HG03175 (cell line): ENCODE data around the gene ZNF774.
"Not testable (repeated sequence)": the region's sequence is repeated elsewhere in the genome, so short reads cannot be mapped to it uniquely, and the experiment has no call there.

Experiments used
- ATAC-seq: cut with Tn5 transposase; IDR thresholded peaks from one replicate; pipeline ENCODE4 v1.9.1; 2021; ENCODE audit warnings: mild to moderate bottlenecking, moderate library complexity; ENCODE audit not compliant: unreplicated experiment

ZNF774 gene

GRCh38 chr15:90344662-90345061 lies 7.4 kb upstream of the ZNF774 start:
- ATAC-seq, result no peak

DNA sequence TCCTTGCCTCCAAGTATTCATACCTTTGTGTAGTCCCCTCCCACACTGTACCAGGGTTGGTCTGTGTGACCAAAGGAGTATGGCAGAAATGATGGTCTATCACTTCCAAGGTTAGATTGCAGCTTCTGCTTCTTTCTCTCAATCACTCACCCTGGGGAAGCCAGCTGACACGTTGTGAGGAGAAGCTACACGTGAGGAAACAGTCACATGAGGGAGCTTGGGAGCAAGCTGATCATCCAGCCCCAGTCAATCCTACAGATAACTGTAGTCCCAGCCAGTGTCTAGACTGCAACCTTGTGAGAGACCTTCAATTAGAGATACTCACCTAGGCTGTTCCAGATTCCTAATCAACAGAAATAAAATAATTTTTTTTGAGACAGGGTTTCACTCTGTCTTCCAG lies 6.2 kb upstream of the ZNF774 start:
- ATAC-seq, result no peak

GRCh38 chr15:90347431-90348065 lies 4.5 kb upstream of the ZNF774 start:
- ATAC-seq, result not testable (repeated sequence)

DNA sequence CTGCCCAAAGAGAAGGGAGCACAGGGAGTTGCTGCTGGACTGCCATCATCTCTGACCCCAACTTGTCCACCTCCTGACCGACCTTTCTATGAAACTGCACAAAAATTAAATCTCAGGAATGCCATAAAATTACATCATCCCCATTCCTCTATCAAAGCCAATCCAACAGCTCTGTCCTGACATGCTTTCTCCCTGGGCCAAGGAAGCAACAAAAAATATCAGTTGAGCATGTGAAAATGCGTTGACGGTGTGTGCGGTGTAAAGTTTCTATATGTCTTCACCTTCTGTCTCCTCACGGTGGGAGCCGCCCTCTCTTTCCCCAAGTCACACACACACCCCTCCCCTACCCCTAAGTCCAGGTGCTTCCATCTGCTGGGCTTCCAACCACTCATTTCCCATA lies 3.6 kb upstream of the ZNF774 start:
- ATAC-seq, result no peak

GRCh38 chr15:90349072-90349471 lies 3.0 kb upstream of the ZNF774 start:
- ATAC-seq, result no peak

DNA sequence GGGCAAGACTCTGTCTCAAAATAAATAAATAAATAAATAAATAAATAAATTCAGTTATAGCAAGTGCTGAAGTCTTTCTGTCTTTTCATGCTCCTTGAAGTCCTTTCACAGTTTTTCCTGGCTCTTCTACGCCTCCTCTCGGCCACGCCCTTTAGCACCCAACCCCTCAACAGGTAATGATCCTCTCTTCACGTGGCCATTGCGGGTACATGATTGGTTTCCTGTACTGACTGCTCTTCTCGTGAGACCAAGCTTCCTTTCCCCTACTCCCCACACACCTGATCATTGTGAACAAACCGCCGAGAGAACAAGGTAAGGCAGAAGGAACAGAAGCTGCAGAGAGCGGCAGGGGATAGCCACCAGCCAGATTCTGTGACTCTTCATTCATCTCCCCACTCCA lies 2.3 kb upstream of the ZNF774 start:
- ATAC-seq, result no peak

GRCh38 chr15:90351479-90352106 lies 491 bp upstream of the ZNF774 start:
- ATAC-seq, result no peak

DNA sequence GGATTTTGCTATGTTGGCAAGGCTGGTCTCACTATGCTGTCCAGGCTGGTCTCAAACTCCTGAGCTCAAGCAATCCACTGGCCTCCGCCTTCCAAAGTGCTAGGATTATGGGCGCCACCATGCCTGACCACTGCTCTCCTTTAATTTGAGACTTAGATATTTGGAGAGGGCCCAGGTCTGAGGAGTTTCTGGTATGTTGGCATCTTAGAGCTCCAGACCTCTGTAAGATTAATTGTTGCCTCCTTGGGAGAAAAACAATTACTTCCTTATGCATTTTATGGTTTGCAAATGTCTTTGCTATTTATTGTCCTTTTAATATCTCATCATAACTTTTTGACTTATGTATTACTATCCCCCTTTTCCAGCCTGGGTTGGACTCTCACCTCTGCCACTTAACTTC lies 2.9 kb downstream of the ZNF774 start:
- ATAC-seq, result no peak

GRCh38 chr15:90358124-90359033 lies 6.3 kb downstream of the ZNF774 start:
- ATAC-seq, result no peak

- no peak for ATAC-seq
Observed at GRCh38 chr15:90360746-90361145, 8.7 kb downstream of the ZNF774 start.

DNA sequence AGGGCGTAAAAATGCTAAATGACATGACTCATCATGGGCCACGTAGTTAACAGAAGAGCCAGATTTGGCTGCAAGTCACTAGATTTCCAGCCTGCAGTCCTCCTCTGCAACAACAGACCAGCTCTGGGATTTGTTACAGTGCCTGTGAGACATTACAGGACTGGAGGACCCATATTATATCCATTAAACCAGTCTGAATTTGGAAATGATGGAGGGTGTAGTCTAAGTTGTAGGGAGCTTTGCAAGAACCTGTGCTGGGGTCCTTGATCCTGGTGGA lies 10.8 kb downstream of the ZNF774 start:
- no peak for ATAC-seq

DNA sequence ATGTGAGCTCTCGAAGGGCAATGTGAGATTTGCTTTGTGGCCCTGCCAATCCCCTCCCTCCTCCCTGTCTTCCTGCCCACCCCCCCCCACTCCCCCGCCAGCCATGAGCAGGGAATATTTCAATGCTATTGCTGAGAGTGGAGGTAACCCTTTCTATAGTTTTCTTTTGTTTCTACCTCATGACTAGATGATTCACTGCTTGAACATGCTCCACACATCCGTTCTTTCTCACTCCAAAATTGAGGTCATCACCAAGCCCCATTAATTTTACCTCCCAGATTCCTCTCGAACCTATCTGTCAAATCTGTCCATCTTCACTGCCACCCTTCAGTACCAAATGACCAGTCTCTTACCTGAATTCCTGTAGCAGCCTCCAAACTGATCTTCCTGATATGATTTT lies 12.2 kb downstream of the ZNF774 start:
- ATAC-seq, result no peak

DNA sequence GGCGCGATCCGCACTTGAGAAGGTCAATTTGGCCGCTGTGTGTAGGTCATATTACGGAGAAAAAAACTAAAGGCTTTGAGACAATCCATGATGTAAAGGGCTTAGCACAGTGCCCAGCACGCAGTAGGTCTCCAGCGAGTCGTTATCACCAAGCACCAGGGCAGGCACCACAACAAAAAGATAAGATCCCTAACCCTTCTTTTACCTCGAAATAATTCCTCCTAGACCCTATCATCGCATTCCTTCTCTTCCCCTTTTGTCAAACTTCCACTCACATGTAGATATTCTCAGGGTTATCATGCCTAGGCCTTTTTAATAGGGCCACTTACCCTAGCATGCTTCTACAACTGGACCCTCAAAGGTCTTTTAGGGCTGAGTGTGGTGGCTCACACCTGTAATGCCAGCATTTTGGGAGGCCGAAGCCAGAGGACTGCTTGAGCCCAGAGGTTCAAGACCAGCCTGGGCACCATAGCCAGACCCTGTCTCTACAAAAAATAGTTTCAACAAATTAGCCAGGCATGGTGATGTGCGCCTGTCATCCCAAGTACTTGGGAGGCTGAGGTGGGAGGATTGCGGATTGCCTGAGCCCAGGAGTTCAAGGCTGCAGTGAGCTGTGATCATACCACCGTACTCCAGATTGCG lies 13.5 kb downstream of the ZNF774 start:
- no peak for ATAC-seq

GRCh38 chr15:90367576-90367975 lies 15.5 kb downstream of the ZNF774 start:
- ATAC-seq, result no peak

- ATAC-seq, result no peak
Observed at GRCh38 chr15:90375071-90375470, 23.0 kb downstream of the ZNF774 start.

- ATAC-seq, result no peak
Observed at GRCh38 chr15:90376789-90377188, 24.7 kb downstream of the ZNF774 start.

GRCh38 chr15:90379263-90379662 lies 27.2 kb downstream of the ZNF774 start:
- ATAC-seq, result no peak

DNA sequence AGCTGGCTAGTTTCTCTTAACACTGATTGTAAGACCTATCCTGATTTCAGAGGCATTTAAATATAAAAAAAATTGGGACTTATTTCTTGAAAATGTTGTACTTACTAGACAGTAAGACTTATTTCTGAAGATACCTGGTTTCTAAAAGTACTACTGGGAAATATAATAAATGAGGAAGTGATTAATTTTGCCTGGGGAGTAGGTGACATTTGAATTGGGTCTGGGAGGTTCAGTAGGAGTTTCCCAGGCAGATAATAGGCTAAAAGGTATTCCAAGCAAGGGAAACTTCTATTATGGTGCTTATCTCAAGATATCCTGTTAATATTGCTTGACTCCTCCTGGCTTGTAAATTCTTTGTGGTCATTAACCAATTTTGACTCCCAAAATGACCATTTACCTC lies 29.4 kb downstream of the ZNF774 start:
- no peak for ATAC-seq

DNA sequence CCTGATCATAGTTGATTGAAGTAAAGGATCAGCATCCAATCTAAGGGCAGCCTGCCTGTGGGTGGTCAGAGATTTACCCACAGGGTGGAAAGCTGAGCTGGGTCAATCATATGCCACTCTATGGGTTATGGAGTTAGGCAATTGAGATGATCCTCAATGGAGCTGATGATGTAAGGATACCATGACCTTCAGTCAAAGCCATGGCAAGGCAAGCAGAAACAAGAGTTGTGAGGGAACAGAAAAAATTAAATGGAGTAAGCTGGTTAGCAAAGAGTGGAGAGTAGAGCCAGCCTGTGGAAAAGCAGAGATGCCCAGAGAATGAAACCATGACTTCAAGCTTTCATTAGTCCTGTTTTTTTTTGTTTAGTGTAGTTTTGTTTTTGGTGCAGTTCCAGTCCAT lies 30.2 kb downstream of the ZNF774 start:
- ATAC-seq, result no peak

GRCh38 chr15:90386221-90386620 lies 34.1 kb downstream of the ZNF774 start:
- ATAC-seq, result no peak

DNA sequence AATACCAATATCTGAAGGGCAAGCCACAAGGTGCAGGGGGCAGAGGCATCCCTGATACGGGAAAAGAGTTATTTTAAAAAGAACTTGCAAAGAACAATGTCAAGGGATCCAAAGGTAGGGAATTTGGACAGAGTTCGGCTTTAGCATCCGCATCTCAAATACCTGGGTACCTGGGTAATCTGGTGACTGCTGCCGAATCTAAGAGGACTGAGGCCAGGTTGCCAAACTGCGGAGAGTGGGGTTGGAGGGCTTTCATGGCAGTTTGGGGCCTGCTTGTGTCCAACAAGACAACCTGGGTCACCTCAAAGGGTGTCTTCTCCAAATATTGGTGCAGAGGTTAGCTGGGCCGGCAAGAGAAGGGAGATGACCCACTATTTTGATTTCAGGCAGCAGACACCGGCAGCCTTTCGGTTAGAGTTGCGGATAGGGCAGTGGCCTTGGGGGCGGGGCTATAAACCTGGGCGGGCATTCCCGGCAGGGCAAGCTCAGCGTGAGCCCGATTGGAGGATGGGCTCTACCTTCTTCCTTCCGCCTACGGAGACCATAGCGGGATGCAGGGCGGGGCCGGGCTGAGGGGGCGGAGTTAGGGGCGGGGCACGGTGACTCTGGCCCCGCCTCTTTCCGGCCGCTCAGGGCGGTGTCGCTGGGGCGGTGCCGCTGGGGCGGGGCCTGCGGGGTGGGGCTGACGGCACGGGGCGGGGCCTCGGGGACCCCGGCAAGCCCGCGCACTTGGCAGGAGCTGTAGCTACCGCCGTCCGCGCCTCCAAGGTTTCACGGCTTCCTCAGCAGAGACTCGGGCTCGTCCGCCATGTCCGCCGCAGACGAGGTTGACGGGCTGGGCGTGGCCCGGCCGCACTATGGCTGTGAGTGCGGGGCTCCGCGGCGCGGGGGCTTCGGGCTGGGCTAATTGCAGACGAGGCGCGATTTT lies 35.7 kb downstream of the ZNF774 start, which contains the start of gene IQGAP1:
Gene IQGAP1 (plus strand): TSS at position 709 of the 928 bp plus-strand sequence. CDS start 100 bp downstream, at position 809.
- peak; percentile 92 for ATAC-seq
